ENCODE data around the gene USP34.

The USP34 gene

GRCh38 chr2:61340242-61340641 lies 130.6 kb downstream of the USP34 start:
- no peak for TF ChIP-seq JUND (IDR thresholded peaks at IDR 0.05; ENCODE audit: low read depth)
- in situ Hi-C loops (cut with HindIII; ENCODE audit: low pct_unique_long_range_greater_than_20kb, low sequenced_read_pairs), result no loop called here
- no peak for DNase-seq (ENCODE audit: low read depth in 1 of 2, low spot score in 1 of 2)

- DNase-seq (ENCODE audit: low read depth in 1 of 2, low spot score in 1 of 2), result no peak
- no peak for TF ChIP-seq JUND (IDR thresholded peaks at IDR 0.05; ENCODE audit: low read depth)
- in situ Hi-C loops (cut with HindIII; ENCODE audit: low pct_unique_long_range_greater_than_20kb, low sequenced_read_pairs), result no loop called here
Observed at GRCh38 chr2:61338447-61338846, 132.4 kb downstream of the USP34 start.

- in situ Hi-C loops (cut with HindIII; ENCODE audit: low pct_unique_long_range_greater_than_20kb, low sequenced_read_pairs), result no loop called here
- no peak for TF ChIP-seq JUND (IDR thresholded peaks at IDR 0.05; ENCODE audit: low read depth)
- no peak for DNase-seq (ENCODE audit: low read depth in 1 of 2, low spot score in 1 of 2)
Observed at GRCh38 chr2:61335187-61335586, 135.7 kb downstream of the USP34 start.

GRCh38 chr2:61334466-61334865 lies 136.4 kb downstream of the USP34 start:
- in situ Hi-C loops (cut with HindIII; ENCODE audit: low pct_unique_long_range_greater_than_20kb, low sequenced_read_pairs), result no loop called here
- no peak for TF ChIP-seq JUND (IDR thresholded peaks at IDR 0.05; ENCODE audit: low read depth)
- DNase-seq (ENCODE audit: low read depth in 1 of 2, low spot score in 1 of 2), result no peak

GRCh38 chr2:61328707-61329251 lies 142.1 kb downstream of the USP34 start:
- no peak for TF ChIP-seq JUND (IDR thresholded peaks at IDR 0.05; ENCODE audit: low read depth)
- in situ Hi-C loops (cut with HindIII; ENCODE audit: low pct_unique_long_range_greater_than_20kb, low sequenced_read_pairs), result no loop called here
- DNase-seq (ENCODE audit: low read depth in 1 of 2, low spot score in 1 of 2), result no peak

GRCh38 chr2:61327173-61327572 lies 143.7 kb downstream of the USP34 start:
- DNase-seq (ENCODE audit: low read depth in 1 of 2, low spot score in 1 of 2), result no peak
- TF ChIP-seq JUND (IDR thresholded peaks at IDR 0.05; ENCODE audit: low read depth), result no peak
- in situ Hi-C loops (cut with HindIII; ENCODE audit: low pct_unique_long_range_greater_than_20kb, low sequenced_read_pairs), result no loop called here

- in situ Hi-C loops (cut with HindIII; ENCODE audit: low pct_unique_long_range_greater_than_20kb, low sequenced_read_pairs), result no loop called here
Observed at GRCh38 chr2:61326423-61326822, 144.5 kb downstream of the USP34 start.

GRCh38 chr2:61320181-61320580 lies 150.7 kb downstream of the USP34 start:
- in situ Hi-C loops (cut with HindIII; ENCODE audit: low pct_unique_long_range_greater_than_20kb, low sequenced_read_pairs), result no loop called here
- no peak for DNase-seq (ENCODE audit: low read depth in 1 of 2, low spot score in 1 of 2)
- no peak for TF ChIP-seq JUND (IDR thresholded peaks at IDR 0.05; ENCODE audit: low read depth)

More at GRCh38 chr2:61326423-61326822, 144.5 kb downstream of the USP34 start:
- no peak for TF ChIP-seq JUND (IDR thresholded peaks at IDR 0.05; ENCODE audit: low read depth)
- no peak for DNase-seq (ENCODE audit: low read depth in 1 of 2, low spot score in 1 of 2)

GRCh38 chr2:61318553-61318952 lies 152.3 kb downstream of the USP34 start:
- TF ChIP-seq JUND (IDR thresholded peaks at IDR 0.05; ENCODE audit: low read depth), result no peak
- DNase-seq (ENCODE audit: low read depth in 1 of 2, low spot score in 1 of 2), result no peak
- in situ Hi-C loops (cut with HindIII; ENCODE audit: low pct_unique_long_range_greater_than_20kb, low sequenced_read_pairs), result no loop called here

DNA sequence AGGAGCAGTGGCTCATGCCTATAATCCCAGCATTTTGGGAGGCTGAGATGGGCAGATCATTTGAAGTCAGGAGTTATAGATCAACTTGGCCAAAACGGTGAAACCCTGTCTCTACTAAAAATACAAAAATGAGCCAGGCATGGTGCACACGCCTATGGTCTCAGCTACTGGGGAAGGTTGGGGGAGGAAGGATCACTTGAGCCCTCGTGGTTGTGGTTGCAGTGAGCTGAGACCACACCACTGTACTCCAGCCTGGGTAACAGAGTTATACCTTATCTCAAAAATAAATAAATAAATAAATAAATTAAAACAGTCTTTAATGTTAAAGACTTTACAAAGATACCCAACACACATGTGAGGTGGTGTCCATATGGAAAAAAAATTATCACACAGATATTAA lies 174.9 kb downstream of the USP34 start:
- in situ Hi-C loops (cut with HindIII; ENCODE audit: low pct_unique_long_range_greater_than_20kb, low sequenced_read_pairs), result no loop called here
- no peak for DNase-seq (ENCODE audit: low read depth in 1 of 2, low spot score in 1 of 2)
- TF ChIP-seq JUND (IDR thresholded peaks at IDR 0.05; ENCODE audit: low read depth), result no peak

DNA sequence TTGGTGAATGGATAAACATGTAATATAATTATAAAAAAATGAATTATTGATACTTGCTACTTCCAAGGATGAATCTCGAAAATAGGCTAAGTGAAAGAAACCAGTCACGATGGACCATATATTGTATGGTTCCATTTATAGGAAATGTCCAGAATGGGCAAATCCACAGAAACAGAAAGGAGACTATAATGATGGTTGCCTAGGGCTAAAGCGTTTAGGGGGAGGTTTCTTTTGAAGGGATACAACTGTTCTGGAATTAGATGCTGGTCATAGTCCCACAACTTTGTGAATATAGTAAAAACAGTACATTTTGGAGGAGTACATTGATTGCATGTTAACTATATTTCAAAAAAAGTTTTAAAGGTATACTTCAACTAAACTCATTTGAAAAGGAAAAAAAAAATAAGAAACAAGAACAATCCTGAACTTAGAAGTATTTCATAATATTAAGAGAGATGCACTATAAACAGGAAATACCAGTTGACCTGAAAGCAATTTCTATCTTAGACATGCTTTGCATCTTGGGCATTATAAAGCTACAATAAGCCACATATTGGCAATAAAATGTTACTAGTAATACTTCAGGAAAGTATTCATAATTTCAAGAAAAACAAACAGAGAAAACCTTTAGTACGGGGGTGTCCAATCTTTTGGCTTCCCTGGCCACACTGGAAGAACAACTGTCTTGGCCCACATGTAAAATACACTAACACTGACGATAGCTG lies 178.9 kb downstream of the USP34 start:
- TF ChIP-seq JUND (IDR thresholded peaks at IDR 0.05; ENCODE audit: low read depth), result no peak
- in situ Hi-C loops (cut with HindIII; ENCODE audit: low pct_unique_long_range_greater_than_20kb, low sequenced_read_pairs), result no loop called here
- no peak for DNase-seq (ENCODE audit: low read depth in 1 of 2, low spot score in 1 of 2)

GRCh38 chr2:61288070-61288841 lies 182.6 kb downstream of the USP34 start:
- in situ Hi-C loops (cut with HindIII; ENCODE audit: low pct_unique_long_range_greater_than_20kb, low sequenced_read_pairs), result no loop called here

DNA sequence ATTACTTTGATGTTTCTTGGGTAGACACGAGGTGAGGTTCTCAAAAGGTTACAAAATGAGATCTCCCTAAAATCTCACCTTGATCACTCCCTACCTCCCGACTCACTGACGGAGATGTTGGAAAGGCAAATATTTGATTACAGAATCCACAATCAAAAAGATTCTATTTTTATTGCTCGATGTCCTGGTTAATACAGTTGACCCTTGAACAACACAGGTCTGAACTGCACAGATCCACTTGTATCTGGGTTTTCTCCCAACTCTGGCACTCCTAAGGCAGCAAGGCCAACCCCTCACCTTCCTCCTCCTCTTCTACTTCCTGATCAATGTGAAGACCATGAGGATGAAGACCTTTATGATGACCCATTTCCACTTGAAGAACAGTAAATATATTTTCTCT lies 183.6 kb downstream of the USP34 start:
- no peak for TF ChIP-seq JUND (IDR thresholded peaks at IDR 0.05; ENCODE audit: low read depth)
- in situ Hi-C loops (cut with HindIII; ENCODE audit: low pct_unique_long_range_greater_than_20kb, low sequenced_read_pairs), result no loop called here
- no peak for DNase-seq (ENCODE audit: low read depth in 1 of 2, low spot score in 1 of 2)

More at GRCh38 chr2:61288070-61288841, 182.6 kb downstream of the USP34 start:
- DNase-seq (ENCODE audit: low read depth in 1 of 2, low spot score in 1 of 2), result no peak
- TF ChIP-seq JUND (IDR thresholded peaks at IDR 0.05; ENCODE audit: low read depth), result no peak

All from T47D (cell line).